ENCODE data around the gene AKT3. TPM values are rescaled to one million over a fixed set of nuclear protein-coding genes. Genes with fewer than 3 reads are reported as not detected.

The AKT3 gene
- total and polyA plus RNA-seq, 8 donors, result 5.5 to 100 (median 13.8) TPM

DNA sequence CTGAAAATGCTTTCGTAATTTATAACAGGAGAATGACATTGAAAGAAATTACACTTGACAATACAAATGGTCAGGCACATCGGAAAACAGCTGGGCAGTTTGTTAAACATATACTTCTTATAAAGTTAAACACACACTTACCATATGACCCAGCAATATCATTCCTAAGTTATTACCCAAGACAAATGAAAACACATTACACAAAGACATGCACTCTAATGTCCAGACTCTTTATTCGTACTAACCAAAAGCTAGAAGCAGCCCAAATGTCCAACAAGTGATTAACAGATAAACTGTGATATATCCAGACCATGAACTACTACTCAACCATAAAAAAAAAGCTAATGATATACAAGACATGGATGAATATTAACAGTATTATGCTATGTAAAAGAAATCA lies 8.5 kb downstream of the AKT3 start:
- Histone ChIP-seq H3K36me3 (peaks cover 0 to 4% (median 1%) of the 10 kb centered on the region in 4 donors), H3K4me1 (peaks cover 0 to 27% (median 11%) of the 10 kb centered on the region in 4 donors), H3K27me3 (no peaks in the 10 kb centered on the region), H3K27ac (no peak overlapping the region), H3K4me3 (no peak overlapping the region), H3K9me3 (peaks cover 0 to 8% (median 2%) of the 10 kb centered on the region in 4 donors)
- intact Hi-C loops (cut with DNase I; ENCODE audit: low total_unique reads), result no loop called here
- DNase-seq, result no peak
- 71 to 84% (median 81%) methylated on average over 3 of the region's 3 CpGs for WGBS, 5 donors
- no peak for TF ChIP-seq POLR2AphosphoS5 (IDR thresholded peaks at IDR 0.05)
- no peak for TF ChIP-seq POLR2A (IDR thresholded peaks at IDR 0.05)
- TF ChIP-seq, protein P1, sequence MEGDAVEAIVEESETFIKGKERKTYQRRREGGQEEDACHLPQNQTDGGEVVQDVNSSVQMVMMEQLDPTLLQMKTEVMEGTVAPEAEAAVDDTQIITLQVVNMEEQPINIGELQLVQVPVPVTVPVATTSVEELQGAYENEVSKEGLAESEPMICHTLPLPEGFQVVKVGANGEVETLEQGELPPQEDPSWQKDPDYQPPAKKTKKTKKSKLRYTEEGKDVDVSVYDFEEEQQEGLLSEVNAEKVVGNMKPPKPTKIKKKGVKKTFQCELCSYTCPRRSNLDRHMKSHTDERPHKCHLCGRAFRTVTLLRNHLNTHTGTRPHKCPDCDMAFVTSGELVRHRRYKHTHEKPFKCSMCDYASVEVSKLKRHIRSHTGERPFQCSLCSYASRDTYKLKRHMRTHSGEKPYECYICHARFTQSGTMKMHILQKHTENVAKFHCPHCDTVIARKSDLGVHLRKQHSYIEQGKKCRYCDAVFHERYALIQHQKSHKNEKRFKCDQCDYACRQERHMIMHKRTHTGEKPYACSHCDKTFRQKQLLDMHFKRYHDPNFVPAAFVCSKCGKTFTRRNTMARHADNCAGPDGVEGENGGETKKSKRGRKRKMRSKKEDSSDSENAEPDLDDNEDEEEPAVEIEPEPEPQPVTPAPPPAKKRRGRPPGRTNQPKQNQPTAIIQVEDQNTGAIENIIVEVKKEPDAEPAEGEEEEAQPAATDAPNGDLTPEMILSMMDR (IDR thresholded peaks at IDR 0.05), result no peak
- TF ChIP-seq EP300 (IDR thresholded peaks at IDR 0.05), result no peak

DNA sequence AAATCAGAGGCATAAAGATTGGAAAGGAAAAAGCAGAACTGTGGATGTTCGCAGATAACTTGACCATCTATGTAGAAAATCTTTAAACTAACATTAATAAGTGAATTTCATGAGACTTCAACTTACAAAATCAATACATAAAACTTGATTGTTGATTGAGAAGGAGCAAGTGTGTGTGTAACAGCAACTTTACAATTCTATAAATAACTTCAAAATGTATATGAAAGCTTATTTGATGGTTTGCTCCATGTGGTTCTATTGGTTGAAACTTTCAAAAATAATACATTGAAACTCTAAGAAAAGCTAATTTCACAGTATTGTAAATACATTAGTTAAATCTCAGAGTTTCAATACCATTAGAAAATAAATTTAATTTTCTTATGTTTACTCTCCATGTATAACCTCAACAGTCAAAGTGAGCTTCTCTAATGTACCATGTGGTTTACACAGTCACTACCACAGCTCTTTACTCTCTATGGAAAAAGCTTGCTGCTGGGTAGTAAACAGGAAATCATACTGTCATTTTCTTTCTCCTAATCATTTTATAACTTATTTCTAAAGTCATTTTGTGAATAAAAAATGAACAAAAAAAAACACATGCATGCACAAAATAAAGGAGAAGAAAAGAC lies 12.0 kb downstream of the AKT3 start:
- WGBS, 5 donors, result 86 to 97% (median 90%) methylated on average over 1 of the region's 1 CpG
- H3K27ac ChIP-seq, result no peak overlapping the region
- TF ChIP-seq, protein P1 (IDR thresholded peaks at IDR 0.05), result no peak
- TF ChIP-seq POLR2A (IDR thresholded peaks at IDR 0.05) (no peak), EP300 (IDR thresholded peaks at IDR 0.05) (no peak), POLR2AphosphoS5 (IDR thresholded peaks at IDR 0.05) (no peak)
- no peaks in the 10 kb centered on the region for H3K27me3 ChIP-seq
- H3K4me3 ChIP-seq, result no peak overlapping the region
- peaks cover 0 to 8% (median 1%) of the 10 kb centered on the region in 4 donors for H3K36me3 ChIP-seq
- DNase-seq, result peak in 1 of 2 donors; percentile 12
- peaks cover 0 to 18% (median 8%) of the 10 kb centered on the region in 4 donors for H3K4me1 ChIP-seq
- intact Hi-C loops (cut with DNase I; ENCODE audit: low total_unique reads), result no loop called here
- peaks cover 0 to 19% (median 3%) of the 10 kb centered on the region in 4 donors for H3K9me3 ChIP-seq

DNA sequence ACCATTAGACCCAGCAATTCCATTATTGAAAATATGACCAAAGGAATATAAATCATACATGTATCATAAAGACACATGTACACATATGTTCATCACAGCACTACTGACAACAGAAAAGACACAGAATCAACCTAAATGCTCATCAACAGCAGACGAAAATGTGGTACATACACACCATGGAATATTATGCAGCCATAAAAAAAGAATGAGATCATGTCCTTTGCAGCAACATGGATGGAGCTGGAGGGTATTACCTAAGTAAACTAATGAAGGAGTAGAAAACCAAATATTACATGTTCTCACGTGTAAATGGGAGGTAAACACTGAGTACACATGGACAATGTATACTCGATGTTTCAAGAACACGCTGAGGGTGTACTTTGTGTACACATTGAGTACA lies 15.9 kb downstream of the AKT3 start:
- H3K4me3 ChIP-seq, result no peak overlapping the region
- peaks cover 0 to 18% (median 7%) of the 10 kb centered on the region in 4 donors for H3K4me1 ChIP-seq
- no peaks in the 10 kb centered on the region for H3K27me3 ChIP-seq
- TF ChIP-seq, protein P1 (IDR thresholded peaks at IDR 0.05), result no peak
- TF ChIP-seq POLR2A (IDR thresholded peaks at IDR 0.05) (no peak), POLR2AphosphoS5 (IDR thresholded peaks at IDR 0.05) (no peak), EP300 (IDR thresholded peaks at IDR 0.05) (no peak)
- no peak overlapping the region for H3K27ac ChIP-seq
- H3K9me3 ChIP-seq, result peaks cover 0 to 19% (median 3%) of the 10 kb centered on the region in 4 donors
- peaks cover 0 to 8% (median 1%) of the 10 kb centered on the region in 4 donors for H3K36me3 ChIP-seq
- intact Hi-C loops (cut with DNase I; ENCODE audit: low total_unique reads), result no loop called here
- no peak for DNase-seq
- WGBS, 5 donors, result 90 to 96% (median 94%) methylated on average over 4 of the region's 4 CpGs

DNA sequence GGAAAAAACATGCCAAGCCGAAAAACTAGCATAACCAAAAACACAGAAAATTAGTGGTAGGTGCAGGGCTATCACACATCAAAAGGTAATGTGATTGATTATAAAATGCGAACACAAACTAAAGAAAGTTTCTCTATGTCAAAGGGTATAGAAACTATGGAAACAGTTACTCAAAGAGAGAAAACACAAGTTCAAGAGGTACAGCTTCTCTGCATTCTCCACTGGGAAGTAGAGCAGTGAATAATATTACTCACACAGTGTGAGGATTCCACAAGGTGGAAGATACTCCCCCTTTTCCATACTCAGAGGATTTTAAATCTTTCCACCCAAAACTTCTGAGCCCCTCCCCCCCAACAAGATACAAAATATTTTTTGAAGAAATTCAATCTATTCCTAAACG lies 18.6 kb downstream of the AKT3 start:
- intact Hi-C loops (cut with DNase I; ENCODE audit: low total_unique reads), result no loop called here
- Histone ChIP-seq H3K27ac (no peak overlapping the region), H3K9me3 (peaks cover 0 to 10% (median under 1%) of the 10 kb centered on the region in 4 donors), H3K4me1 (peaks cover 0 to 23% (median 9%) of the 10 kb centered on the region in 4 donors), H3K4me3 (no peak overlapping the region), H3K36me3 (peaks cover 0 to 4% (median 0%) of the 10 kb centered on the region in 4 donors), H3K27me3 (no peaks in the 10 kb centered on the region)
- 85 to 93% (median 92%) methylated on average over 3 of the region's 3 CpGs for WGBS, 5 donors
- no peak for DNase-seq
- TF ChIP-seq, protein P1 (IDR thresholded peaks at IDR 0.05), result no peak
- TF ChIP-seq POLR2A (IDR thresholded peaks at IDR 0.05) (no peak), POLR2AphosphoS5 (IDR thresholded peaks at IDR 0.05) (no peak), EP300 (IDR thresholded peaks at IDR 0.05) (no peak)
